Glutamatergic neuron (in vitro differentiated cells): ENCODE data around the gene TRIM47. TPM values are rescaled to one million over a fixed set of nuclear protein-coding genes. Genes with fewer than 3 reads are reported as not detected.

Source experiments
- DNase-seq: peaks from one replicate; pipeline ENCODE4 v3.0.0; 2022
- H3K27ac Mint-ChIP-seq: one replicate; pipeline ENCODE4 v1.8.0; 2020; ENCODE audit warnings: mild to moderate bottlenecking, mixed read lengths, inconsistent platforms; ENCODE audit not compliant: unreplicated experiment
- H3K27me3 Mint-ChIP-seq: one replicate; pipeline ENCODE4 v1.8.0; 2020; ENCODE audit warnings: mild to moderate bottlenecking, moderate library complexity, mixed read lengths, inconsistent platforms; ENCODE audit not compliant: unreplicated experiment
- H3K36me3 Mint-ChIP-seq: one replicate; pipeline ENCODE4 v1.8.0; 2020; ENCODE audit warnings: mild to moderate bottlenecking, mixed read lengths, inconsistent platforms; ENCODE audit not compliant: unreplicated experiment
- H3K4me1 Mint-ChIP-seq: one replicate; pipeline ENCODE4 v1.8.0; 2020; ENCODE audit warnings: mild to moderate bottlenecking, low read depth, mixed read lengths, inconsistent platforms; ENCODE audit not compliant: unreplicated experiment
- H3K4me3 Mint-ChIP-seq: one replicate; pipeline ENCODE4 v1.8.0; 2020; ENCODE audit warnings: mild to moderate bottlenecking, mixed read lengths, inconsistent platforms; ENCODE audit not compliant: unreplicated experiment
- H3K9me3 Mint-ChIP-seq: one replicate; pipeline ENCODE4 v1.8.0; 2020; ENCODE audit warnings: mild to moderate bottlenecking, moderate library complexity, mixed read lengths, inconsistent platforms; ENCODE audit not compliant: unreplicated experiment
- CTCF ChIP-seq: fragments of 200-600 bp; sonication (generic); IDR thresholded peaks from one replicate; pipeline ENCODE4 v1.5.0; 2021; ENCODE audit not compliant: partially characterized antibody, unreplicated experiment
- total RNA-seq: library from RNA; stranded (reverse); fragmentation: NEBNext Ultra II Directional; extraction: Animal tissue kit (Norgen Biotek cat#: 25700); gene quantifications from one replicate; pipeline ENCODE4 v1.2.1, GENCODE V29; 2021; ENCODE audit not compliant: unreplicated experiment

Gene TRIM47
- total RNA-seq, 1 donor from 2014 or later: 2.1 TPM

GRCh38 chr17:75898791-75899190 lies 20.4 kb upstream of the TRIM47 start:
- DNase-seq: no peak
- Mint-ChIP-seq H3K27me3 (peaks cover 15% of the 10 kb centered on the region), H3K4me3 (no peak overlapping the region), H3K9me3 (peaks cover 17% of the 10 kb centered on the region), H3K36me3 (peaks cover 2% of the 10 kb centered on the region), H3K27ac (no peak overlapping the region), H3K4me1 (peaks cover 21% of the 10 kb centered on the region)
- TF ChIP-seq CTCF: no peak

GRCh38 chr17:75898065-75898464 lies 19.7 kb upstream of the TRIM47 start:
- H3K27me3 Mint-ChIP-seq: peaks cover 17% of the 10 kb centered on the region
- H3K36me3 Mint-ChIP-seq: peaks cover 4% of the 10 kb centered on the region
- TF ChIP-seq CTCF: no peak
- H3K4me3 Mint-ChIP-seq: peak overlapping the region; percentile 86
- H3K27ac Mint-ChIP-seq: peak overlapping the region; percentile 60
- no peak for DNase-seq
- peaks cover 17% of the 10 kb centered on the region for H3K9me3 Mint-ChIP-seq
- peaks cover 22% of the 10 kb centered on the region for H3K4me1 Mint-ChIP-seq

- peaks cover 4% of the 10 kb centered on the region for H3K36me3 Mint-ChIP-seq
- DNase-seq: peak; percentile 59
- peaks cover 17% of the 10 kb centered on the region for H3K9me3 Mint-ChIP-seq
- no peak for TF ChIP-seq CTCF
- H3K4me1 Mint-ChIP-seq: peaks cover 22% of the 10 kb centered on the region
- peak overlapping the region; percentile 86 for H3K4me3 Mint-ChIP-seq
- H3K27ac Mint-ChIP-seq: peak overlapping the region; percentile 60
- H3K27me3 Mint-ChIP-seq: peaks cover 17% of the 10 kb centered on the region
Observed at GRCh38 chr17:75897160-75898019, 19.0 kb upstream of the TRIM47 start.

GRCh38 chr17:75896415-75897159 lies 18.2 kb upstream of the TRIM47 start, which contains the start of gene TRIM65:
TSS of gene TRIM65 (minus strand) at chr17:75896951. CDS start at chr17:75896937, 14 bp downstream.
- H3K9me3 Mint-ChIP-seq: peaks cover 17% of the 10 kb centered on the region
- peaks cover 22% of the 10 kb centered on the region for H3K4me1 Mint-ChIP-seq
- peaks cover 4% of the 10 kb centered on the region for H3K36me3 Mint-ChIP-seq
- no peak for TF ChIP-seq CTCF
- H3K27me3 Mint-ChIP-seq: peaks cover 17% of the 10 kb centered on the region
- peak within 1 kb of the TSS; percentile 90 for H3K27ac Mint-ChIP-seq
- peak within 1 kb of the TSS; percentile 87 for H3K4me3 Mint-ChIP-seq
- DNase-seq: peak; percentile 91
